Ovary (tissue), 9 donors: ENCODE measurements around the gene CACNG3. TPM values are rescaled to one million over a fixed set of nuclear protein-coding genes. Genes with fewer than 3 reads are reported as not detected.

Source experiments
- DNase-seq, 5 donors: peaks; one replicate each; pipeline ENCODE4 v3.0.0-alpha.2; 2019 to 2020
- H3K27ac ChIP-seq, 2 donors: fragments of 200-600 bp; one replicate each; pipeline versions ENCODE4 v1.5.1 to v1.8.0; 2019 to 2022
- H3K27me3 ChIP-seq: fragments of 200-600 bp; one replicate; pipeline ENCODE4 v1.8.0; 2022
- H3K36me3 ChIP-seq: fragments of 200-600 bp; sonication (generic); one replicate; pipeline ENCODE4 v1.5.1; 2019
- H3K4me1 ChIP-seq: one replicate; pipeline ENCODE4 v1.8.1; 2013; ENCODE audit warnings: mild to moderate bottlenecking, moderate library complexity; ENCODE audit not compliant: insufficient read depth
- H3K4me3 ChIP-seq: fragments of 200-600 bp; sonication (generic); one replicate; pipeline ENCODE4 v1.5.1; 2017
- H3K9me3 ChIP-seq, 2 donors: fragments of 200-600 bp in 1 of 2; sonication (generic) in 1 of 2; one replicate each; pipeline versions ENCODE4 v1.5.1 to v1.8.1; 2013 to 2019; ENCODE audit warnings: mild to moderate bottlenecking in 1 of 2, moderate library complexity in 1 of 2
- EP300 ChIP-seq: sonication (generic); formaldehyde crosslinking; IDR thresholded peaks from one replicate; pipeline ENCODE4 v1.6.1; 2017; ENCODE audit warnings: antibody characterized with exemption
- POLR2A ChIP-seq: fragments of 450-650 bp; IDR thresholded peaks from one replicate; pipeline ENCODE4 v1.6.1; 2017; ENCODE audit warnings: antibody characterized with exemption, mild to moderate bottlenecking, moderate library complexity
- WGBS, 3 donors: extraction: QIAGEN DNeasy Blood & Tissue Kit in 1 of 3; methylation state at CpG; one replicate each; pipeline versions ENCODE4 v1.1.5 to v1.1.7; 2013 to 2017; 5-methylcytosine and 5-hydroxymethylcytosine counted together
- intact Hi-C, 4 donors: fragments of 100-400 bp; cut with DNase I; formaldehyde crosslinking; loops; one replicate each; pipeline versions ENCODE4 v1.11.0 to v1.15.1; 2022 to 2023
- polyA plus RNA-seq, 2 donors: library from polyadenylated mRNA; stranded (reverse); fragments of 200-250 nt in 1 of 2; fragments of 350-450 nt in 1 of 2; fragmentation: Illumina TruSeq in 1 of 2; extraction: RNeasy Lipid Tissue Mini Kit (QIAGEN cat#74804) in 1 of 2; gene quantifications; one replicate each; pipeline ENCODE4 v1.2.3, GENCODE V29; 2013 to 2014
- total RNA-seq, 7 donors: library from RNA; depleted of rRNA in 2 of 7; stranded (reverse); fragments of >200 nt in 2 of 7; fragmentation: NEBNext Ultra II Directional in 3 of 7; extraction: Animal tissue kit (Norgen Biotek cat#: 25700) in 3 of 7; gene quantifications; one replicate each; pipeline versions ENCODE4 v1.1.0 to v1.2.4, GENCODE V29; 2016 to 2023
- TF ChIP-seq, protein P1 (sequence below), 3 donors: fragments of 450-650 bp in 2 of 3; fragments of 200-600 bp in 1 of 3; IDR thresholded peaks; one replicate each; pipeline versions ENCODE4 v1.5.1 to v1.8.0; 2016 to 2022; ENCODE audit warnings: antibody characterized with exemption in 3 of 3, mild to moderate bottlenecking in 1 of 3
- donor health status: DM: no; HTN: no; CAD: no; lungs with moderate emphysema.
- donor health status: DM: no; HTN: no; CAD: no.
- donor health status: Bipolar disorder and iron deficiency.
- donor health status: DM: yes; HTN: yes; CAD: no.
- donor health status: DM: no; HTN: no; CAD: no.
- donor health status: DM: yes; HTN: yes; CAD: no.

Gene CACNG3
- total and polyA plus RNA-seq, 9 donors: not detected

DNA sequence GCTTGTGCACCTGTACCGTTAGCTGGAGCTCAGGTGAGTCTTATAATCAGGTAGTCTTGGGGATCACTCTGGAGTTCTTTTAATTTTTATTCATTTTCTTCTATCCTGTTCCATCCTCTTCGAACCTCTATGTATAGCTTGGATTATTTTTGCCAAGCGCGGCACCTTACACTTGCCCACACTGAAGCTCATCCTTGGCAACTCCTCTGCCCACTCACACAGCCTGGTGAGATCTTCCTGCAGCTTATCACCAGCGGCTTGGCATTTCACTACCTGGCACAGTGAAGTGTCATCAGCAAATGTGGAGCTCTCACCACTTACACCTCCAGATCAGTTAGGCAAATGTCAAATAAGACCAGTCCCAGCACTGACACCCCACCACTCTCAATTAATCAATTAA is 116.7 kb downstream of the CACNG3 start:
- WGBS, 3 donors: 79 to 89% (median 83%) methylated on average over 5 of the region's 5 CpGs
- Histone ChIP-seq H3K27ac (no peak overlapping the region), H3K36me3 (no peaks in the 10 kb centered on the region), H3K27me3 (no peaks in the 10 kb centered on the region), H3K4me3 (no peak overlapping the region), H3K9me3 (no peaks in the 10 kb centered on the region), H3K4me1 (no peaks in the 10 kb centered on the region)
- TF ChIP-seq, protein P1, sequence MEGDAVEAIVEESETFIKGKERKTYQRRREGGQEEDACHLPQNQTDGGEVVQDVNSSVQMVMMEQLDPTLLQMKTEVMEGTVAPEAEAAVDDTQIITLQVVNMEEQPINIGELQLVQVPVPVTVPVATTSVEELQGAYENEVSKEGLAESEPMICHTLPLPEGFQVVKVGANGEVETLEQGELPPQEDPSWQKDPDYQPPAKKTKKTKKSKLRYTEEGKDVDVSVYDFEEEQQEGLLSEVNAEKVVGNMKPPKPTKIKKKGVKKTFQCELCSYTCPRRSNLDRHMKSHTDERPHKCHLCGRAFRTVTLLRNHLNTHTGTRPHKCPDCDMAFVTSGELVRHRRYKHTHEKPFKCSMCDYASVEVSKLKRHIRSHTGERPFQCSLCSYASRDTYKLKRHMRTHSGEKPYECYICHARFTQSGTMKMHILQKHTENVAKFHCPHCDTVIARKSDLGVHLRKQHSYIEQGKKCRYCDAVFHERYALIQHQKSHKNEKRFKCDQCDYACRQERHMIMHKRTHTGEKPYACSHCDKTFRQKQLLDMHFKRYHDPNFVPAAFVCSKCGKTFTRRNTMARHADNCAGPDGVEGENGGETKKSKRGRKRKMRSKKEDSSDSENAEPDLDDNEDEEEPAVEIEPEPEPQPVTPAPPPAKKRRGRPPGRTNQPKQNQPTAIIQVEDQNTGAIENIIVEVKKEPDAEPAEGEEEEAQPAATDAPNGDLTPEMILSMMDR (IDR thresholded peaks at IDR 0.05): no peak
- TF ChIP-seq POLR2A (no peak), EP300 (no peak)
- intact Hi-C loops: no loop called here
- DNase-seq: no peak

GRCh38 chr16:24378999-24379398 is 122.9 kb downstream of the CACNG3 start:
- no peaks in the 10 kb centered on the region for H3K4me1 ChIP-seq
- TF ChIP-seq EP300 (no peak), POLR2A (no peak)
- TF ChIP-seq, protein P1 (IDR thresholded peaks at IDR 0.05): no peak
- no peak overlapping the region for H3K4me3 ChIP-seq
- intact Hi-C loops: loop anchor here in 1 of 4 donors (5.0 kb wide), 1 partner anchor 52 kb away; no protein-coding TSS in a partner anchor
- H3K36me3 ChIP-seq: no peaks in the 10 kb centered on the region
- no peaks in the 10 kb centered on the region for H3K27me3 ChIP-seq
- 13 to 46% (median 28%) methylated on average over 2 of the region's 2 CpGs for WGBS, 3 donors
- DNase-seq: no peak
- H3K27ac ChIP-seq: no peak overlapping the region
- no peaks in the 10 kb centered on the region for H3K9me3 ChIP-seq

GRCh38 chr16:24381470-24382118 is 125.5 kb downstream of the CACNG3 start:
- TF ChIP-seq EP300 (no peak), POLR2A (no peak)
- TF ChIP-seq, protein P1 (IDR thresholded peaks at IDR 0.05): no peak
- no peak for DNase-seq
- no peaks in the 10 kb centered on the region for H3K36me3 ChIP-seq
- no peaks in the 10 kb centered on the region for H3K27me3 ChIP-seq
- no peak overlapping the region for H3K27ac ChIP-seq
- H3K4me3 ChIP-seq: no peak overlapping the region
- H3K9me3 ChIP-seq: no peaks in the 10 kb centered on the region
- intact Hi-C loops: no loop called here
- WGBS, 3 donors: 37 to 43% (median 42%) methylated on average over 2 of the region's 2 CpGs
- H3K4me1 ChIP-seq: no peaks in the 10 kb centered on the region

DNA sequence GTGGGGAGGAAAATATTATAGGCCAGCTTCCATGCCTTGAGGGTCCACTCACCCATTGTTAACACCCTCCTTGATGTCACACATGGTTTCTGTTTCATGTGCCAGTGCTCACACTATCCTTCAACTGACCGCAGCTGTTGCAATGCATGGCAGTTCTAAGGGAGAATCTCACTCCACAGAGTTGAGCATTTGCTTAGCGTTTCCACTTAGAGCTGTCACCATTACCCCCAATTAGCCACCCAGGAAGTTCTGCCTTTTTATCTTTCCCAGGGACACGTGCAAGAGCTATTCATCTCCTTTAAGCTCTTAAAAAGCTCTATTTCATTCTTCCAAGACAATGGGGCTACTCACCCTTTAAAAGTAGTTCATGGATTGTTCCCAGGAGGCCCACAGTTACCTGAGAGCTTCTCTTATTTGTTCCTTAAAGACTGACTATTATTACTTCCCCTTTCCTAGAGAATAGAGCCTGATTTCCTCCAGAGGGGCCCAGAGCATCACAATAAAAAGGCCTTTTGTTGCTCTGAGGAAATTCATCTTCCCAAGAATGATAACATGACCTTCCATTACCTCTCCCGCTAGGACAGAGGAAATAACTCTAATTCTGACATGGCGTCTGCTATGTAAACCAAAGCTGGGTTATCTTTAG is 126.8 kb downstream of the CACNG3 start:
- H3K4me1 ChIP-seq: no peaks in the 10 kb centered on the region
- WGBS, 3 donors: 15 to 21% (median 17%) methylated on average over 5 of the region's 5 CpGs
- DNase-seq: no peak
- intact Hi-C loops: no loop called here
- TF ChIP-seq, protein P1 (IDR thresholded peaks at IDR 0.05): no peak
- TF ChIP-seq POLR2A: no peak
- no peak for TF ChIP-seq EP300
- H3K36me3 ChIP-seq: no peaks in the 10 kb centered on the region
- no peak overlapping the region for H3K4me3 ChIP-seq
- H3K27me3 ChIP-seq: no peaks in the 10 kb centered on the region
- no peak overlapping the region for H3K27ac ChIP-seq
- H3K9me3 ChIP-seq: no peaks in the 10 kb centered on the region
